ENCODE data around the gene OXSR1.

- no peak for TF ChIP-seq TAF1 (IDR thresholded peaks at IDR 0.05; ENCODE audit: borderline replicate concordance, insufficient read depth, low read length)
- no peak for TF ChIP-seq POLR2AphosphoS5 (IDR thresholded peaks at IDR 0.05; ENCODE audit: low read depth, low read length)
- TF ChIP-seq REST (IDR thresholded peaks at IDR 0.05; ENCODE audit: insufficient read depth in 1 of 2, low read depth in 2 of 2, low read length in 2 of 2) = no peak
These were observed 111.7 kb downstream of the OXSR1 start for GRCh38 chr3:38276917-38277630.
